ENCODE data around the gene BRMS1. TPM values are rescaled to one million over a fixed set of nuclear protein-coding genes. Genes with fewer than 3 reads are reported as not detected.

BRMS1 gene
- total and polyA plus RNA-seq, 10 of the 15 experiments (the other 5 are each of a cell fraction or from before 2014, with no cell fraction given), result 2.1 to 85.3 (median 48.5) TPM

DNA sequence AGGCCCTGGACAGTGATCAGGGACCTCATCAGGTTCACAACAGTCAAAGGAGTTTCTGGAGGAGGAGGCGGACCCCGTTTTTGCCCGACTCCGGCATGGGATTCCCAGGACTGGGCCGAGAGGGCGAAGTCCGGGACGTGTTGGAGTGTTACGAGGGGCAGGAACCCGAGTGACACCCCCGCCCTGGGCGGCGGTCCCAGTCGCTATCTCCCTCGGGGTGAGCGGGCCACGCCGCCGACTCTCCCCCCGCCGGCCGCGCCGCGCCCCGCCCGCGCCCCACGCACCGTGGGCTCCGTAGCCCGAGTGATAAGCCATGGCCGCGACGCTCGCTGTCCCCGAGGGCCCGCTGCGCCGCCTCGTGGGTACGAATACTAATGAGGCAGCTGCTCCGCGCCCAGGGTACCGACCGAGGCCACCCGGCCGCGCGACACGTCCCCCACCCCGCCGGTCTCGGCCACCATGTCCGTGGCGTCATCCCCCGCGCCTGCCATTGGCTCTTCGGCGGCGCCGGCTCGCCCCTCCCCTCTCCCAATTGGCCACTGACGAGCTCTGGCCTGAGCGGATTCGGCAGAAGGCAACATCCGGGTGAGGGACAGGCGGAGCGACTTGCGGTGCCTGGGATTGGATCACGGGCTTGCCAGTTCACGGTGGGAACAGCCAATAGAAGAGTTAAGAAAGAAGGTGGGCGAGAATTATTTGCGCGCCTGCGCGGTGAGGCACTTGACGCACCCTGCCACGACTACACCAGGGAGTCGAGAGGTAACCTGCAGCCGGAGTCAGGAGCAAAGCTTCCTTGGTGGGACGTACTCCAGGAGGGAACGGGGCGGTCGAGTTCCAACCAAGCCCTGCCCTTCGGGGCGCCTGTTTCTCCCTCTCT, 56.0 kb downstream of the BRMS1 start, which contains the start of gene YIF1A (continued):
- TF ChIP-seq, protein P1, sequence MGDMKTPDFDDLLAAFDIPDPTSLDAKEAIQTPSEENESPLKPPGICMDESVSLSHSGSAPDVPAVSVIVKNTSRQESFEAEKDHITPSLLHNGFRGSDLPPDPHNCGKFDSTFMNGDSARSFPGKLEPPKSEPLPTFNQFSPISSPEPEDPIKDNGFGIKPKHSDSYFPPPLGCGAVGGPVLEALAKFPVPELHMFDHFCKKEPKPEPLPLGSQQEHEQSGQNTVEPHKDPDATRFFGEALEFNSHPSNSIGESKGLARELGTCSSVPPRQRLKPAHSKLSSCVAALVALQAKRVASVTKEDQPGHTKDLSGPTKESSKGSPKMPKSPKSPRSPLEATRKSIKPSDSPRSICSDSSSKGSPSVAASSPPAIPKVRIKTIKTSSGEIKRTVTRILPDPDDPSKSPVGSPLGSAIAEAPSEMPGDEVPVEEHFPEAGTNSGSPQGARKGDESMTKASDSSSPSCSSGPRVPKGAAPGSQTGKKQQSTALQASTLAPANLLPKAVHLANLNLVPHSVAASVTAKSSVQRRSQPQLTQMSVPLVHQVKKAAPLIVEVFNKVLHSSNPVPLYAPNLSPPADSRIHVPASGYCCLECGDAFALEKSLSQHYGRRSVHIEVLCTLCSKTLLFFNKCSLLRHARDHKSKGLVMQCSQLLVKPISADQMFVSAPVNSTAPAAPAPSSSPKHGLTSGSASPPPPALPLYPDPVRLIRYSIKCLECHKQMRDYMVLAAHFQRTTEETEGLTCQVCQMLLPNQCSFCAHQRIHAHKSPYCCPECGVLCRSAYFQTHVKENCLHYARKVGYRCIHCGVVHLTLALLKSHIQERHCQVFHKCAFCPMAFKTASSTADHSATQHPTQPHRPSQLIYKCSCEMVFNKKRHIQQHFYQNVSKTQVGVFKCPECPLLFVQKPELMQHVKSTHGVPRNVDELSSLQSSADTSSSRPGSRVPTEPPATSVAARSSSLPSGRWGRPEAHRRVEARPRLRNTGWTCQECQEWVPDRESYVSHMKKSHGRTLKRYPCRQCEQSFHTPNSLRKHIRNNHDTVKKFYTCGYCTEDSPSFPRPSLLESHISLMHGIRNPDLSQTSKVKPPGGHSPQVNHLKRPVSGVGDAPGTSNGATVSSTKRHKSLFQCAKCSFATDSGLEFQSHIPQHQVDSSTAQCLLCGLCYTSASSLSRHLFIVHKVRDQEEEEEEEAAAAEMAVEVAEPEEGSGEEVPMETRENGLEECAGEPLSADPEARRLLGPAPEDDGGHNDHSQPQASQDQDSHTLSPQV (IDR thresholded peaks at IDR 0.05), result no peak
- TF ChIP-seq MEF2B (IDR thresholded peaks at IDR 0.05; ENCODE audit: partially characterized antibody, poor library complexity, severe bottlenecking), result no peak
- 0 out of 2 replicates have a peak, but pooled peaks have one; percentile 42 for TF ChIP-seq JUND (IDR thresholded peaks at IDR 0.05; ENCODE audit: low read depth, low read length)
- TF ChIP-seq NR2C2 (IDR thresholded peaks at IDR 0.05; ENCODE audit: borderline replicate concordance, control insufficient read depth, insufficient read length, low read depth), result no peak
- TF ChIP-seq, protein P2, sequence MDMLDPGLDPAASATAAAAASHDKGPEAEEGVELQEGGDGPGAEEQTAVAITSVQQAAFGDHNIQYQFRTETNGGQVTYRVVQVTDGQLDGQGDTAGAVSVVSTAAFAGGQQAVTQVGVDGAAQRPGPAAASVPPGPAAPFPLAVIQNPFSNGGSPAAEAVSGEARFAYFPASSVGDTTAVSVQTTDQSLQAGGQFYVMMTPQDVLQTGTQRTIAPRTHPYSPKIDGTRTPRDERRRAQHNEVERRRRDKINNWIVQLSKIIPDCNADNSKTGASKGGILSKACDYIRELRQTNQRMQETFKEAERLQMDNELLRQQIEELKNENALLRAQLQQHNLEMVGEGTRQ (IDR thresholded peaks at IDR 0.05; ENCODE audit: borderline replicate concordance, low read depth, low read length), result no peak
- TF ChIP-seq ESRRA (IDR thresholded peaks at IDR 0.05; ENCODE audit: low read length), result 0 out of 2 replicates have a peak, but pooled peaks have one; percentile 34
- 0 out of 2 replicates have a peak, but pooled peaks have one; percentile 33 for TF ChIP-seq TCF3 (IDR thresholded peaks at IDR 0.05; ENCODE audit: borderline replicate concordance, insufficient read depth, low read depth, low read length)
- TF ChIP-seq, protein P3, sequence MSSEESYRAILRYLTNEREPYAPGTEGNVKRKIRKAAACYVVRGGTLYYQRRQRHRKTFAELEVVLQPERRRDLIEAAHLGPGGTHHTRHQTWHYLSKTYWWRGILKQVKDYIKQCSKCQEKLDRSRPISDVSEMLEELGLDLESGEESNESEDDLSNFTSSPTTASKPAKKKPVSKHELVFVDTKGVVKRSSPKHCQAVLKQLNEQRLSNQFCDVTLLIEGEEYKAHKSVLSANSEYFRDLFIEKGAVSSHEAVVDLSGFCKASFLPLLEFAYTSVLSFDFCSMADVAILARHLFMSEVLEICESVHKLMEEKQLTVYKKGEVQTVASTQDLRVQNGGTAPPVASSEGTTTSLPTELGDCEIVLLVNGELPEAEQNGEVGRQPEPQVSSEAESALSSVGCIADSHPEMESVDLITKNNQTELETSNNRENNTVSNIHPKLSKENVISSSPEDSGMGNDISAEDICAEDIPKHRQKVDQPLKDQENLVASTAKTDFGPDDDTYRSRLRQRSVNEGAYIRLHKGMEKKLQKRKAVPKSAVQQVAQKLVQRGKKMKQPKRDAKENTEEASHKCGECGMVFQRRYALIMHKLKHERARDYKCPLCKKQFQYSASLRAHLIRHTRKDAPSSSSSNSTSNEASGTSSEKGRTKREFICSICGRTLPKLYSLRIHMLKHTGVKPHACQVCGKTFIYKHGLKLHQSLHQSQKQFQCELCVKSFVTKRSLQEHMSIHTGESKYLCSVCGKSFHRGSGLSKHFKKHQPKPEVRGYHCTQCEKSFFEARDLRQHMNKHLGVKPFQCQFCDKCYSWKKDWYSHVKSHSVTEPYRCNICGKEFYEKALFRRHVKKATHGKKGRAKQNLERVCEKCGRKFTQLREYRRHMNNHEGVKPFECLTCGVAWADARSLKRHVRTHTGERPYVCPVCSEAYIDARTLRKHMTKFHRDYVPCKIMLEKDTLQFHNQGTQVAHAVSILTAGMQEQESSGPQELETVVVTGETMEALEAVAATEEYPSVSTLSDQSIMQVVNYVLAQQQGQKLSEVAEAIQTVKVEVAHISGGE (CRISPR knock-in tag; IDR thresholded peaks at IDR 0.05), result no peak
- peak; percentile 68 for TF ChIP-seq CREM (IDR thresholded peaks at IDR 0.05; ENCODE audit: low read depth)
- no peak for TF ChIP-seq SREBF1 (IDR thresholded peaks at IDR 0.05; ENCODE audit: low read length)
- TF ChIP-seq MEF2A (IDR thresholded peaks at IDR 0.05; ENCODE audit: insufficient read depth, low read depth, low read length), result no peak
- TF ChIP-seq KLF5 (IDR thresholded peaks at IDR 0.05; ENCODE audit: partially characterized antibody), result no peak
- peak; percentile 91 for TF ChIP-seq YY1 (IDR thresholded peaks at IDR 0.05; ENCODE audit: low read depth, low read length)
- TF ChIP-seq NFXL1 (IDR thresholded peaks at IDR 0.05; ENCODE audit: borderline replicate concordance), result no peak
- peak; percentile 83 for TF ChIP-seq LARP7 (IDR thresholded peaks at IDR 0.05)
- peak; percentile 83 for TF ChIP-seq GABPA (IDR thresholded peaks at IDR 0.05; ENCODE audit: low read depth)
- TF ChIP-seq CREB1 (IDR thresholded peaks at IDR 0.05; ENCODE audit: low read depth), result peak; percentile 92
- no peak for TF ChIP-seq PAX5 (IDR thresholded peaks at IDR 0.05; ENCODE audit: borderline replicate concordance, low read depth, low read length)

All from GM12878 (cell line).